NCI-H1436 treated with DMSO at 0.1 percent for 48 hours (cell line): ENCODE results near the gene ST8SIA2.
"Not testable (repeated sequence)": the region's sequence is repeated elsewhere in the genome, so short reads cannot be mapped to it uniquely, and the experiment has no call there.

Experiments
- DNase-seq: peaks from one replicate; lab custom pipeline; 2025; lab: John Stamatoyannopoulos, UW

The ST8SIA2 gene

GRCh38 chr15:92443381-92443780 is 49.7 kb downstream of the ST8SIA2 start:
- DNase-seq: no peak

GRCh38 chr15:92444631-92445030 is 51.0 kb downstream of the ST8SIA2 start:
- DNase-seq: no peak

- no peak for DNase-seq
Observed at GRCh38 chr15:92448370-92448769, 54.7 kb downstream of the ST8SIA2 start.

- DNase-seq: no peak
Observed at GRCh38 chr15:92449476-92449875, 55.8 kb downstream of the ST8SIA2 start.

GRCh38 chr15:92451225-92451825 is 57.6 kb downstream of the ST8SIA2 start:
- DNase-seq: no peak

GRCh38 chr15:92452143-92452542 is 58.5 kb downstream of the ST8SIA2 start:
- no peak for DNase-seq

DNA sequence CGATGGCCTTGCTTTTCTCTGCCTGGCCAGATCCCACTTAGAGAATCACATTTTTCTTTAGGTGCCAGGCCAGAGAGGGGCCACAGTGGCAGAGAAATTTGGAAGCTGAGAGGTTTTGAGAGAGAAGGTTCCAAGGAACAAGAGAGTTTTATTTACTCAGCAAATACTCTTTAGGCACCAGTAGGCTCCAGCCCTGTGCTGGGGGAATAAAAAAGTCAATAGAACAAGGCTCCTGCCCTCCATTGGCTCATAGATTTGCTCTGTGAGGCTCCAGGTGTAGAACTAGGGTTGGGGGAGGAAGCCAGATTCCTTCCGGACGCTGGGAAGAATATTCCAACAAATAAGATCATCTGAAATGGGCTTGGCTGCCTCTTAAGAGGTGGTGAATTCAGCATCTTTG is 59.9 kb downstream of the ST8SIA2 start:
- no peak for DNase-seq

GRCh38 chr15:92454555-92455105 is 60.9 kb downstream of the ST8SIA2 start:
- no peak for DNase-seq

DNA sequence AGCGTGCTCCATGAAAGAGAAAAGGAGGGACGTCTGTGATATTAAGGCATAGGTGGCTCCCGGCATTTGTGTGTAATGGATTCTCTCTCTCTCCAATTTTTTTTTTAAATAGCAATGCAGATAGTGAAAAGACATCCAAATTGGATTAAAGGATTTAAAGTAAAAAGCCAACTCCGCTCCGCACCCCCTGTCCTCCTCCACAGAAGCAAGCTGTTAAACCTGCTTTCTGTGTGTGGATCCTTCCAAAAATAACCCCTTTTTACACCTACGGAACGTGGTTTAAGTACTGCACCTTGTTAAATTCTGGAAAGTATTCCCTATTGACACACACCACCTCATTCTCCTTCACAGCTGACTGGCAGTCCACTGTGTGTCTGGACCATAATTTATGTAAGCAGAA is 61.6 kb downstream of the ST8SIA2 start:
- DNase-seq: no peak

- DNase-seq: no peak
Observed at GRCh38 chr15:92457471-92458041, 63.9 kb downstream of the ST8SIA2 start.

DNA sequence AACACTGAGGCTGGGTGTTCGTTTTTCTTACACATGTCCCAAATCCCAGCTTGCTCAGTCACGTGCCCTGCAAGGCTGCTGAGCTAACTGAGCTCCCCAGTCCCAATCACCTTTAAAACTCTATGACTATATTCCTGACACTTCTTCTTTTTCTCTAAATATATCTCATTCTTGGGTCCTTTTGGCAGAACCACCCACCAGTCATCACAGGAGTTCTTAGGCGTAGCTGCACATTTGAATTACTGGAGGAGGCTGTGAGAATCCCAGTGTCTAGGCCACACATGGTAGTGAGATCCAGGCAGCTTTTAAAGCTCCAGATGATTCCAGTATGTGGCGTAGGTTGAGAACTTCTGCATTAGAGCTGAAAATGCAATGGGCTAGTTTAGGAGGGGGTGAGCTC is 66.3 kb downstream of the ST8SIA2 start:
- DNase-seq: no peak

DNA sequence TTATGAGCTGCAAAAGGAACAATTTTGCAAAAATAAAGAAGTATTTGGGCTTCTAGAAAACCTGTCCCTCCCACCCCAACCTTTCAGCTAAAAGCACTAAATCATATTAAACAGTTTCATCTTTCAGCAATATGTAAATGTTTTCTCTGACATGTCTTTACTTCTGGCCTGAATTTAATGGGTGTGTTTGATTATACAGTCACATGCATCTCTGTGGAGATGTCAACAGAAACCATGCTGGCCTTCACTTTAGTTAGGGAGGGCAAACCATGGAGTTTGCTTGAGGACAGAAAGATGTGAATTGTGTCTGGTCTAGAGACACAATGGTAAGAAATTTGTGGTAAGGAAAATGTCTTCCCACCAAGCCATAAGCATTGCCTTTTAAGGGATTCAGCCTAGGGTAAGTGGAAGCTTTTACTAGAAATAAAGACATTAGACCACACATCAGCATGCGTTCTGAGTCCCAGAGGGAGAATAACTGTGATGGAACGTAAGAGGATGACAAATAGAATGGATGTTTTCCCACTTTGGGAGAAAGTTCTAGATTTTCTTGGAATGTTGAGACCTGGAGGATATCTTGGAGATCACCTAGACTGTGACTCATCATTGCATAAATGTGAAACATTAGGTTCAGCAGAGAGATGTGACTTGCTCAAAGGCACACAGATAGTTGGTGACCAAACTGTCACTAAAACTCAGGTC is 68.9 kb downstream of the ST8SIA2 start:
- no peak for DNase-seq

- no peak for DNase-seq
Observed at GRCh38 chr15:92463352-92463751, 69.7 kb downstream of the ST8SIA2 start.

DNA sequence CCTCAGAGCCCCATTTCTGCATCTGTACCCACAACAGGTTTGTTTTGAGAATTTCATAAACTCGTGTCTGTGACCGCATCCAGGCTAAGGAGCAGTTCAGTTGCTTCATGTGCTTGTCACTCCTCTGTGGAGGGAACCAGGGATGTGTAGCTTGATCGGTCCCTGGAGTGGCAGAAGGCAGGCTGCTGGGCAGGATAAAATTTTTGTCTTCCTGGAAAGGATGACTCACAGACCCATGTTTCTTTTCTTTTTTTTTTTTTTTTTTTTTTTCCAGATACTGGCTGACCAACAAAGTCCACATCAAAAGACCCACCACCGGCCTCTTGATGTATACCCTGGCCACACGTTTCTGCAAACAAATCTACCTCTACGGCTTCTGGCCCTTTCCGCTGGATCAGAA is 70.1 kb downstream of the ST8SIA2 start:
- no peak for DNase-seq

- DNase-seq: no peak
Observed at GRCh38 chr15:92466834-92467233, 73.2 kb downstream of the ST8SIA2 start.

DNA sequence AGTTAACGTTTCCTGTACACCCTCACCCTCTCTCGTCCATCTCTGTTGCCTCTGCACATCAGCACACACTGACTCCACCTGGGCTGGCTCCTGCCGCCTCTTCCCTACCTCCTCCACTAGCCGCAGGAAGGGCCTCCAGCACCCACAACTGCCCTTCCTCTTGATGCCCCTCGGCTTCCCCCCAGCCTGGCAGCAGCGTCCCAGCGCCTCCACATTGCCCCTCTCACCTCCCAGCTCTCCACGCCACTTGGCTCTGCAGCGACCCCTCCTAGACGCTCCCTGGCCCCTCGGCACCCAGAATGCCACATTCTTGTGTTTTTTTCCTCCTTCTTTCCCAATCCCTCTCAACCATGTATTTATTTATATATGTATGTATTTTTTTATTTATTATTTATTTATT is 73.6 kb downstream of the ST8SIA2 start:
- DNase-seq: no peak

GRCh38 chr15:92468991-92469390 is 75.3 kb downstream of the ST8SIA2 start:
- no peak for DNase-seq

DNA sequence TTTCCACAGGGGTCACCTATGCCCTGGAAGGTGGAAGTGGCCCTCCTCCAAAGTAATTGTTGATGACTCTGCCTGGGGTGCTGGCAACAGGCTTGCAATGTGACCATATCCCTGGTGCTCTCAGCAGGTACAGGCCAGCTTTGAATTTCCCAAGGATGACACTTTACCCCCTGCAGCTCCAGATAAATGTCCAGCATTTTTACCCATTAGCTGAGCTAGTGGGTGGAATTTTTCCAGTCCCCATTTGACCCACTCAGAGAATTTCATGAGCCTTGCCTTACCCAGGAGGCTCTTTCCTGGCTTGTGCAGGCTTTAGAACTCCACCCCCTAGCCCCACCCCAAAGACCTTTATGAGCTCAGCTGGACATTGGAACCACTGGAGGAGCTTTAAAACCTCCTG is 77.6 kb downstream of the ST8SIA2 start:
- no peak for DNase-seq

- DNase-seq: no peak
Observed at GRCh38 chr15:92473756-92474155, 80.1 kb downstream of the ST8SIA2 start.

GRCh38 chr15:92479730-92480129 is 86.0 kb downstream of the ST8SIA2 start:
- DNase-seq: not testable (repeated sequence)

GRCh38 chr15:92480361-92480760 is 86.7 kb downstream of the ST8SIA2 start:
- no peak for DNase-seq

DNA sequence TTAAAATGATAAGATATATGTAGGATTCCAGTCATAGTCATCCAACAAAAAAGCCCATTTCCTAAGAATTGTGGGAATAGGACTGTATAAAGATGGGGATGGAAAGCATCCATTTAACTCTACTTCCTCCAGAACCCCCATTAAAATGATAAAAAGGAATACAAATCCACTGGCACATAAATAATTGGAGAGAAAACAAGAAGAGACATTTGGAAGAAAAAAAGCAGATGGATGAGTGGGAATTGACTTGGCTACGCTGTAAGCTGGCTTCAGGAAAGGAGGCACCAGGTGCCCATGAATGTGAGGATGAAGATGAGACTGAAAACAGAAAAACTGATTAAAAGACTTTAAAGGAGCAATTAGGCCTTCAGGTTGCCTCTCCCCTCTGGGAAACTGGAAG is 91.8 kb downstream of the ST8SIA2 start:
- DNase-seq: no peak

- DNase-seq: no peak
Observed at GRCh38 chr15:92492551-92493115, 99.0 kb downstream of the ST8SIA2 start.
